ENCODE data around the gene HDAC1. TPM values are rescaled to one million over a fixed set of nuclear protein-coding genes. Genes with fewer than 3 reads are reported as not detected.

Gene HDAC1
- total and polyA plus RNA-seq, 2 of the 13 experiments (the other 11 are each of a cell fraction or from before 2014, with no cell fraction given), result 93.5 to 189 TPM

DNA sequence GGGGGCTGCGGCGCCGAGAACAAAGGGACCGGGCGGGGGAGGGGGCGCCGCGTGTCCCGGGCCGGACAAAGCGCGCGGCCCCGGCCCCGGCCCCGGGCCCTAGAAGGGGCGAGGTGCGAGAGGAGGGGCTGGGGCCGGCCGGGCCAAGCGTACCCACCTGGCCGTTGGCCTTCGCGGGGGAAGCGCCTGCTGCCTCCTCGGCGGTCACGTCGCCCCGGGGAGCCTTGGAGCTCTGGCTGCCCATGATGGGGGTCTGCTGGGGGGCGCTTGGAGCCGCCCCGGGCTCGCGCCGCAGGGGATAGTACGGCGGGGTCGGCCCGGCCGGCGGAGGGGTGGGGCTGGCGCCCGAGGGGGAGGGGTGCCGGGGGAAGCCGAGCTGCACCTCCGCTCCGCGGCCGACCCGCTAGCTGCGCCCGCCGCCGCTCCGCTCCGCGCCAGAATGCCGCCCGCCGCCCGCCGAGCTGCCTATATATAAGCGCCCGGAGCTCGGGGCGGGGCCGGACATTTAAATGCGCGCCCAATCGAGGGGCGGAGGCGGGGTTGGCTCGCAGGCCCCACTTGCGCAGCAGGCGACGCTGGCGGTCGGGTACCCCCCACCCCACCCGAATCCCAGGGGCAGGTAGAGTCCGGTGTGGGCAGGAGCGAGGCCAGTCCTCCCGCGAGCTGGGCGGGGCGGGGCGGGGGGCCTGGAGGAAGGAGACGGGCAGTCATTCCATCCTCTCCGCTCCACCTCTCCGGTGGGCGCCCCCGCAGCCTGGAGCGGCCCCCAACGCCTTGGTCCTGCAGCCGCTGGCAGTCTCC, 44.1 kb downstream of the HDAC1 start, which contains the start of gene MARCKSL1 (continued):
- TF ChIP-seq, protein P1, sequence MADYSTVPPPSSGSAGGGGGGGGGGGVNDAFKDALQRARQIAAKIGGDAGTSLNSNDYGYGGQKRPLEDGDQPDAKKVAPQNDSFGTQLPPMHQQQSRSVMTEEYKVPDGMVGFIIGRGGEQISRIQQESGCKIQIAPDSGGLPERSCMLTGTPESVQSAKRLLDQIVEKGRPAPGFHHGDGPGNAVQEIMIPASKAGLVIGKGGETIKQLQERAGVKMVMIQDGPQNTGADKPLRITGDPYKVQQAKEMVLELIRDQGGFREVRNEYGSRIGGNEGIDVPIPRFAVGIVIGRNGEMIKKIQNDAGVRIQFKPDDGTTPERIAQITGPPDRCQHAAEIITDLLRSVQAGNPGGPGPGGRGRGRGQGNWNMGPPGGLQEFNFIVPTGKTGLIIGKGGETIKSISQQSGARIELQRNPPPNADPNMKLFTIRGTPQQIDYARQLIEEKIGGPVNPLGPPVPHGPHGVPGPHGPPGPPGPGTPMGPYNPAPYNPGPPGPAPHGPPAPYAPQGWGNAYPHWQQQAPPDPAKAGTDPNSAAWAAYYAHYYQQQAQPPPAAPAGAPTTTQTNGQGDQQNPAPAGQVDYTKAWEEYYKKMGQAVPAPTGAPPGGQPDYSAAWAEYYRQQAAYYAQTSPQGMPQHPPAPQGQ (CRISPR knock-in tag; IDR thresholded peaks at IDR 0.05; ENCODE audit: borderline replicate concordance), result no peak
- no peak for TF ChIP-seq ZNF230 (CRISPR knock-in tag; IDR thresholded peaks at IDR 0.05)
- no peak for TF ChIP-seq ZNF333 (CRISPR knock-in tag; IDR thresholded peaks at IDR 0.05; ENCODE audit: borderline replicate concordance)
- no peak for TF ChIP-seq ZNF788 (CRISPR knock-in tag; IDR thresholded peaks at IDR 0.05; ENCODE audit: borderline replicate concordance)
- no peak for TF ChIP-seq ZNF264 (CRISPR knock-in tag; IDR thresholded peaks at IDR 0.05)
- TF ChIP-seq ZNF10 (CRISPR knock-in tag; IDR thresholded peaks at IDR 0.05; ENCODE audit: borderline replicate concordance, low read depth), result no peak
- TF ChIP-seq REL (CRISPR knock-in tag; conservative IDR thresholded peaks at IDR 0.05), result peak; percentile 76; the same call in 1 of the 2 replicates
- TF ChIP-seq, protein P2, sequence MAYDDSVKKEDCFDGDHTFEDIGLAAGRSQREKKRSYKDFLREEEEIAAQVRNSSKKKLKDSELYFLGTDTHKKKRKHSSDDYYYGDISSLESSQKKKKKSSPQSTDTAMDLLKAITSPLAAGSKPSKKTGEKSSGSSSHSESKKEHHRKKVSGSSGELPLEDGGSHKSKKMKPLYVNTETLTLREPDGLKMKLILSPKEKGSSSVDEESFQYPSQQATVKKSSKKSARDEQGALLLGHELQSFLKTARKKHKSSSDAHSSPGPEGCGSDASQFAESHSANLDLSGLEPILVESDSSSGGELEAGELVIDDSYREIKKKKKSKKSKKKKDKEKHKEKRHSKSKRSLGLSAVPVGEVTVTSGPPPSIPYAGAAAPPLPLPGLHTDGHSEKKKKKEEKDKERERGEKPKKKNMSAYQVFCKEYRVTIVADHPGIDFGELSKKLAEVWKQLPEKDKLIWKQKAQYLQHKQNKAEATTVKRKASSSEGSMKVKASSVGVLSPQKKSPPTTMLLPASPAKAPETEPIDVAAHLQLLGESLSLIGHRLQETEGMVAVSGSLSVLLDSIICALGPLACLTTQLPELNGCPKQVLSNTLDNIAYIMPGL (CRISPR knock-in tag; IDR thresholded peaks at IDR 0.05; ENCODE audit: borderline replicate concordance in 1 of 2, low read depth in 1 of 2), result peak in 1 of 2 experiments; percentile 54; a peak in 1 of 4 replicates
- TF ChIP-seq, protein P3, sequence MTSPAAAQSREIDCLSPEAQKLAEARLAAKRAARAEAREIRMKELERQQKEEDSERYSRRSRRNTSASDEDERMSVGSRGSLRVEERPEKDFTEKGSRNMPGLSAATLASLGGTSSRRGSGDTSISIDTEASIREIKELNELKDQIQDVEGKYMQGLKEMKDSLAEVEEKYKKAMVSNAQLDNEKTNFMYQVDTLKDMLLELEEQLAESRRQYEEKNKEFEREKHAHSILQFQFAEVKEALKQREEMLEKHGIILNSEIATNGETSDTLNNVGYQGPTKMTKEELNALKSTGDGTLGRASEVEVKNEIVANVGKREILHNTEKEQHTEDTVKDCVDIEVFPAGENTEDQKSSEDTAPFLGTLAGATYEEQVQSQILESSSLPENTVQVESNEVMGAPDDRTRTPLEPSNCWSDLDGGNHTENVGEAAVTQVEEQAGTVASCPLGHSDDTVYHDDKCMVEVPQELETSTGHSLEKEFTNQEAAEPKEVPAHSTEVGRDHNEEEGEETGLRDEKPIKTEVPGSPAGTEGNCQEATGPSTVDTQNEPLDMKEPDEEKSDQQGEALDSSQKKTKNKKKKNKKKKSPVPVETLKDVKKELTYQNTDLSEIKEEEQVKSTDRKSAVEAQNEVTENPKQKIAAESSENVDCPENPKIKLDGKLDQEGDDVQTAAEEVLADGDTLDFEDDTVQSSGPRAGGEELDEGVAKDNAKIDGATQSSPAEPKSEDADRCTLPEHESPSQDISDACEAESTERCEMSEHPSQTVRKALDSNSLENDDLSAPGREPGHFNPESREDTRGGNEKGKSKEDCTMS (CRISPR knock-in tag; conservative IDR thresholded peaks at IDR 0.05), result no peak
- TF ChIP-seq TBP (CRISPR knock-in tag; IDR thresholded peaks at IDR 0.05), result no peak
- TF ChIP-seq NAIF1 (CRISPR knock-in tag; IDR thresholded peaks at IDR 0.05; ENCODE audit: borderline replicate concordance), result peak; percentile 54; the same call in 1 of the 2 replicates
- TF ChIP-seq SRSF9 (IDR thresholded peaks at IDR 0.05; ENCODE audit: borderline replicate concordance, insufficient read depth, low read depth, low read length, poor library complexity, severe bottlenecking), result no peak
- no peak for TF ChIP-seq TAF15 (IDR thresholded peaks at IDR 0.05; ENCODE audit: low read depth, low read length, poor library complexity, severe bottlenecking)
- TF ChIP-seq PPARG (CRISPR knock-in tag; conservative IDR thresholded peaks at IDR 0.05), result no peak
- TF ChIP-seq ZC3H13 (CRISPR knock-in tag; IDR thresholded peaks at IDR 0.05), result peak; percentile 66
- TF ChIP-seq ZSCAN21 (CRISPR knock-in tag; IDR thresholded peaks at IDR 0.05; ENCODE audit: borderline replicate concordance), result no peak
- no peak for TF ChIP-seq SP5 (CRISPR knock-in tag; IDR thresholded peaks at IDR 0.05; ENCODE audit: borderline replicate concordance, low read depth)
- TF ChIP-seq, protein P4, sequence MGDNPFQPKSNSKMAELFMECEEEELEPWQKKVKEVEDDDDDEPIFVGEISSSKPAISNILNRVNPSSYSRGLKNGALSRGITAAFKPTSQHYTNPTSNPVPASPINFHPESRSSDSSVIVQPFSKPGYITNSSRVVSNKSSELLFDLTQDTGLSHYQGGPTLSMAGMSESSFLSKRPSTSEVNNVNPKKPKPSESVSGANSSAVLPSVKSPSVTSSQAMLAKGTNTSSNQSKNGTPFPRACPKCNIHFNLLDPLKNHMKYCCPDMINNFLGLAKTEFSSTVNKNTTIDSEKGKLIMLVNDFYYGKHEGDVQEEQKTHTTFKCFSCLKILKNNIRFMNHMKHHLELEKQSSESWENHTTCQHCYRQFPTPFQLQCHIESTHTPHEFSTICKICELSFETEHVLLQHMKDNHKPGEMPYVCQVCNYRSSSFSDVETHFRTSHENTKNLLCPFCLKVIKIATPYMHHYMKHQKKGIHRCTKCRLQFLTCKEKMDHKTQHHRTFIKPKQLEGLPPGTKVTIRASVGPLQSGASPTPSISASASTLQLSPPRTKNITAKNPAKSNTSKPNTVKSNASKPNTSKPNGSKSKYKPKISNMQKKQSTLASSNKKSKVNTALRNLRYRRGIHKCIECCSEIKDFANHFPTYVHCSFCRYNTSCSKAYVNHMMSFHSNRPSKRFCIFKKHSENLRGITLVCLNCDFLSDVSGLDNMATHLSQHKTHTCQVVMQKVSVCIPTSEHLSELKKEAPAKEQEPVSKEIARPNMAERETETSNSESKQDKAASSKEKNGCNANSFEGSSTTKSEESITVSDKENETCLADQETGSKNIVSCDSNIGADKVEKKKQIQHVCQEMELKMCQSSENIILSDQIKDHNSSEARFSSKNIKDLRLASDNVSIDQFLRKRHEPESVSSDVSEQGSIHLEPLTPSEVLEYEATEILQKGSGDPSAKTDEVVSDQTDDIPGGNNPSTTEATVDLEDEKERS (CRISPR knock-in tag; IDR thresholded peaks at IDR 0.05), result no peak

Measured in HepG2 (cell line).